Upper lobe of right lung (tissue), 1 donor: ENCODE results near the gene TIPARP. TPM values are rescaled to one million over a fixed set of nuclear protein-coding genes. Genes with fewer than 3 reads are reported as not detected.

Experiments used
- ATAC-seq: fragments of 200-7000 bp; cut with Tn5 transposase; one replicate; pipeline ENCODE4 v1.9.1; 2020; ENCODE audit warnings: mild to moderate bottlenecking, moderate library complexity
- DNase-seq: peaks from one replicate; pipeline ENCODE4 v3.0.0-alpha.2; 2020
- H3K27ac ChIP-seq: fragments of 200-600 bp; one replicate; pipeline ENCODE4 v1.8.0; 2022
- H3K27me3 ChIP-seq: fragments of 200-600 bp; one replicate; pipeline ENCODE4 v1.8.0; 2022; ENCODE audit warnings: mild to moderate bottlenecking
- H3K36me3 ChIP-seq: fragments of 200-600 bp; one replicate; pipeline ENCODE4 v1.8.0; 2022
- H3K4me1 ChIP-seq: fragments of 200-600 bp; one replicate; pipeline ENCODE4 v1.8.0; 2022
- H3K4me3 ChIP-seq: fragments of 200-600 bp; one replicate; pipeline ENCODE4 v1.8.0; 2022; ENCODE audit warnings: mild to moderate bottlenecking
- H3K9me3 ChIP-seq: fragments of 200-600 bp; one replicate; pipeline ENCODE4 v1.8.0; 2022
- CTCF ChIP-seq: fragments of 200-600 bp; IDR thresholded peaks from one replicate; pipeline ENCODE4 v1.8.0; 2022; ENCODE audit warnings: antibody characterized with exemption
- intact Hi-C: fragments of 100-400 bp; cut with DNase I; formaldehyde crosslinking; loops from one replicate; pipeline ENCODE4 v1.11.0; 2022
- total RNA-seq: library from RNA; stranded (reverse); fragmentation: NEBNext Ultra II Directional; extraction: Animal tissue kit (Norgen Biotek cat#: 25700); gene quantifications from one replicate; pipeline ENCODE4 v1.2.1, GENCODE V29; 2021
- donor health status: DM: no; HTN: yes; CAD: no; lungs with severe emphysema.

The TIPARP gene
- total RNA-seq, 1 donor from 2014 or later = 56.9 TPM

GRCh38 chr3:156642750-156643728, 31.4 kb upstream of the TIPARP start:
- Histone ChIP-seq H3K27ac (peak overlapping the region; percentile 17), H3K36me3 (no peaks in the 10 kb centered on the region), H3K27me3 (no peaks in the 10 kb centered on the region), H3K4me3 (no peak overlapping the region), H3K9me3 (no peaks in the 10 kb centered on the region), H3K4me1 (peaks cover 7% of the 10 kb centered on the region)
- intact Hi-C loops = no loop called here
- ATAC-seq = peak; percentile 46
- no peak for TF ChIP-seq CTCF
- no peak for DNase-seq

GRCh38 chr3:156643729-156644389, 30.5 kb upstream of the TIPARP start:
- no peaks in the 10 kb centered on the region for H3K9me3 ChIP-seq
- DNase-seq (no peak), ATAC-seq (peak; percentile 90)
- TF ChIP-seq CTCF = no peak
- intact Hi-C loops = no loop called here
- no peak overlapping the region for H3K4me3 ChIP-seq
- H3K27me3 ChIP-seq = no peaks in the 10 kb centered on the region
- H3K36me3 ChIP-seq = no peaks in the 10 kb centered on the region
- peaks cover 7% of the 10 kb centered on the region for H3K4me1 ChIP-seq
- H3K27ac ChIP-seq = peak overlapping the region; percentile 17

DNA sequence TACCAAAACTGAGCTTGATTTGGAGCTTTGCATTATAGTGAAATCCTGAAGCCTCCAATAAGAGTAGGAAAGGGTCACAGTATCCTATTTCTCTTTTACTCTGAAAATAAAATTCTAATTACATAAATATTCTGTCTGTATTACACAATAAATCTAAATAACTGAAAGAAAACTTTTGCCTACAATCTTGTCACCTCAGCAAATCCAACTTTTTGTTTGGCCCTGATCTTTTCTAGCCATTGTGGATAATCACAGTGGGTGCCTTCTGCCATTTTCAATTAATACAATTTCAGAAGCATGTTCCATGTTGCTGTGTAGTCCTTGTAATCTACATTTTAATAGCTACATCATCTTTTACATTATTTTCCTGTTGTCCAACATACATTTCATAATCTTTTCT, 29.4 kb upstream of the TIPARP start:
- no peaks in the 10 kb centered on the region for H3K36me3 ChIP-seq
- no peak for ATAC-seq
- intact Hi-C loops = no loop called here
- TF ChIP-seq CTCF = no peak
- H3K27ac ChIP-seq = no peak overlapping the region
- peaks cover 7% of the 10 kb centered on the region for H3K4me1 ChIP-seq
- no peak overlapping the region for H3K4me3 ChIP-seq
- H3K9me3 ChIP-seq = no peaks in the 10 kb centered on the region
- DNase-seq = no peak
- no peaks in the 10 kb centered on the region for H3K27me3 ChIP-seq

DNA sequence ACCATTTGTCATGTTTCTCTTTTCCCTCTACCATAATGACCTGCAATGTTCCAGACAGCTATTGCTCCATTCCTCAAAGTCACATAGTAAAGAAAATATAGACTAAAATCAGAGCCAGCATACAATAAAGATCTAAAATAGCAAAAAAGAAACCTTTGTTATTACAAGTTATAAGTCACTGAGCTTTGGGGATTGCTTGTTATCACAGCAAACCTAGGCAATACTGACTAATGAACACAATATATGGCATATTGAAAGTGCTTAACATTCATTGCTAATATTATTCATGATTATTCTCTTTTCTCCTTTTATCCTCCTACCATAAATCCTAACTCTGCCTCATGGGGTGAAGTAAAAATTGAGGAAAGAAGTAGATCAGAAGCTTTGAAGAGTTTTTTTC, 27.4 kb upstream of the TIPARP start:
- no peak for TF ChIP-seq CTCF
- H3K27ac ChIP-seq = no peak overlapping the region
- peaks cover 7% of the 10 kb centered on the region for H3K4me1 ChIP-seq
- H3K27me3 ChIP-seq = no peaks in the 10 kb centered on the region
- no peaks in the 10 kb centered on the region for H3K9me3 ChIP-seq
- intact Hi-C loops = no loop called here
- DNase-seq = no peak
- H3K36me3 ChIP-seq = no peaks in the 10 kb centered on the region
- no peak for ATAC-seq
- H3K4me3 ChIP-seq = no peak overlapping the region

GRCh38 chr3:156648086-156648485, 26.3 kb upstream of the TIPARP start:
- H3K36me3 ChIP-seq = no peaks in the 10 kb centered on the region
- H3K27me3 ChIP-seq = no peaks in the 10 kb centered on the region
- intact Hi-C loops = no loop called here
- no peaks in the 10 kb centered on the region for H3K9me3 ChIP-seq
- H3K4me1 ChIP-seq = peaks cover 7% of the 10 kb centered on the region
- no peak for TF ChIP-seq CTCF
- ATAC-seq = no peak
- DNase-seq = no peak
- H3K27ac ChIP-seq = no peak overlapping the region
- H3K4me3 ChIP-seq = no peak overlapping the region
